ENCODE results near the gene LIPJ.

DNA sequence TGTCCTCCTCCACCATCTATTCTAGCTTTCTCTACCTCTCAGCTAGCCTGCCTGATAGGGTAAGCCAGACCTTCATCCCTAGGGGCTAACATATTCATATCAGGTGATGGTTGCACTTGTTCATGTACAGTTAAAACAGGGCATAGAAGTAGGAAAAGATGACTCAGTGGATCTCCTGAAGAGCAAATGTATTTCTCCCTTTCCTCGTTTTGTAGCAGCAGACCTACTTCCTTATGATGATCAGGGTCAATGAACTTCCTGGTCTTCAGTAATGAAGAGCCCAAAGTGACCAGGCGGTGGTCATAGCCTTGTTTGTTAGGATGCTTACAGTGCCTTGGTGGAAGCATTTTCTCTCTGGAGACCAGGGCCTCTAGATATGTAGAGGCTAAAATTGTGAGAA, 6.3 kb downstream of the LIPJ start:
- TF ChIP-seq, protein P1, sequence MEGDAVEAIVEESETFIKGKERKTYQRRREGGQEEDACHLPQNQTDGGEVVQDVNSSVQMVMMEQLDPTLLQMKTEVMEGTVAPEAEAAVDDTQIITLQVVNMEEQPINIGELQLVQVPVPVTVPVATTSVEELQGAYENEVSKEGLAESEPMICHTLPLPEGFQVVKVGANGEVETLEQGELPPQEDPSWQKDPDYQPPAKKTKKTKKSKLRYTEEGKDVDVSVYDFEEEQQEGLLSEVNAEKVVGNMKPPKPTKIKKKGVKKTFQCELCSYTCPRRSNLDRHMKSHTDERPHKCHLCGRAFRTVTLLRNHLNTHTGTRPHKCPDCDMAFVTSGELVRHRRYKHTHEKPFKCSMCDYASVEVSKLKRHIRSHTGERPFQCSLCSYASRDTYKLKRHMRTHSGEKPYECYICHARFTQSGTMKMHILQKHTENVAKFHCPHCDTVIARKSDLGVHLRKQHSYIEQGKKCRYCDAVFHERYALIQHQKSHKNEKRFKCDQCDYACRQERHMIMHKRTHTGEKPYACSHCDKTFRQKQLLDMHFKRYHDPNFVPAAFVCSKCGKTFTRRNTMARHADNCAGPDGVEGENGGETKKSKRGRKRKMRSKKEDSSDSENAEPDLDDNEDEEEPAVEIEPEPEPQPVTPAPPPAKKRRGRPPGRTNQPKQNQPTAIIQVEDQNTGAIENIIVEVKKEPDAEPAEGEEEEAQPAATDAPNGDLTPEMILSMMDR (conservative IDR thresholded peaks at IDR 0.05; ENCODE audit: low read length): no peak
- TF ChIP-seq EZH2phosphoT487 (IDR thresholded peaks at IDR 0.05; ENCODE audit: borderline replicate concordance, low read depth, low read length): no peak

Measured in OCI-LY7 (cell line).